A549 (cell line): ENCODE results near the gene GRXCR2. TPM values are rescaled to one million over a fixed set of nuclear protein-coding genes. Genes with fewer than 3 reads are reported as not detected.
"Not testable (repeated sequence)": the region's sequence is repeated elsewhere in the genome, so short reads cannot be mapped to it uniquely, and the experiment has no call there.

Experiments
- ATAC-seq, 2 experiments: fragments of 200-7000 bp in 1 of 2; fragments of >200 bp in 1 of 2; cut with Nextera tagmentation in 1 of 2; cut with Tn5 transposase in 1 of 2; 3 replicates each; pipeline versions ENCODE4 v1.8.0 to v1.9.1; 2018 to 2020; ENCODE audit warnings: mild to moderate bottlenecking in 1 of 2, moderate library complexity in 1 of 2
- CTCF ChIA-PET: fragments of 300-600 bp; sonication (Branson Sonifier 250); formaldehyde crosslinking; extraction: SDS; loops from one replicate; lab custom pipeline; 2021; ENCODE audit warnings: antibody characterized with exemption, inconsistent platforms; lab: Yijun Ruan, JAX
- POLR2A ChIA-PET: fragments of 350-600 bp; formaldehyde crosslinking; extraction: SDS; loops from one replicate; lab custom pipeline; 2021; ENCODE audit warnings: antibody characterized with exemption, inconsistent platforms; lab: Yijun Ruan, JAX
- DNase-seq, 2 experiments: peaks; one replicate each; pipeline versions ENCODE4 v3.0.0 to v3.0.0-alpha.2; 2011 to 2016; ENCODE audit warnings: low read depth in 1 of 2, low spot score in 1 of 2
- FAIRE-seq: peaks from 2 replicates; lab custom pipeline; 2011; peaks lifted over from hg19 to GRCh38; lab: Jason Lieb, UNC
- H3K27ac ChIP-seq, 2 experiments: fragments of >200 bp; sonication (Bioruptor Twin); formaldehyde crosslinking; 3 replicates each; pipeline ENCODE4 v1.5.1; 2016 to 2017
- H3K4me1 ChIP-seq: fragments of >200 bp; sonication (Bioruptor Twin); formaldehyde crosslinking; 3 replicates; pipeline ENCODE4 v1.6.1; 2016
- H3K4me2 ChIP-seq: fragments of >200 bp; sonication (Bioruptor Twin); formaldehyde crosslinking; 3 replicates; pipeline ENCODE4 v1.6.1; 2016
- H3K4me3 ChIP-seq: fragments of >200 bp; sonication (Bioruptor Twin); formaldehyde crosslinking; 3 replicates; pipeline ENCODE4 v1.5.1; 2016
- H3K9me3 ChIP-seq: fragments of >200 bp; sonication (Bioruptor Twin); formaldehyde crosslinking; 3 replicates; pipeline ENCODE4 v1.6.1; 2016
- BCL3 ChIP-seq: fragments of >200 bp; sonication (Bioruptor Twin); formaldehyde crosslinking; IDR thresholded peaks from 3 replicates; pipeline ENCODE4 v1.6.1; 2016
- CBX2 ChIP-seq: fragments of 200-600 bp; sonication (generic); IDR thresholded peaks from 2 replicates; pipeline ENCODE4 v1.6.1; 2016; ENCODE audit warnings: low read depth, mild to moderate bottlenecking, borderline replicate concordance
- E2F6 ChIP-seq: IDR thresholded peaks from 2 replicates; pipeline ENCODE4 v1.6.1; 2012; ENCODE audit warnings: low read depth, borderline replicate concordance
- ESRRA ChIP-seq: fragments of 150-350 bp; IDR thresholded peaks from 2 replicates; pipeline ENCODE4 v1.6.1; 2014; ENCODE audit warnings: mild to moderate bottlenecking, low read length, borderline replicate concordance
- FOSL2 ChIP-seq, 2 experiments: fragments of 450-650 bp in 1 of 2; fragments of >200 bp in 1 of 2; sonication (Bioruptor Twin) in 1 of 2; formaldehyde crosslinking; IDR thresholded peaks; 2 replicates each; pipeline versions ENCODE4 v1.5.0 to v1.6.1; 2016 to 2020; ENCODE audit warnings: mild to moderate bottlenecking in 1 of 2, moderate library complexity in 1 of 2
- FOXS1 ChIP-seq: fragments of 250-450 bp; sonication (Bioruptor Pico); IDR thresholded peaks from 2 replicates; pipeline ENCODE4 v1.5.0; 2020; ENCODE audit warnings: mild to moderate bottlenecking, moderate library complexity
- GATA3 ChIP-seq: IDR thresholded peaks from 2 replicates; pipeline ENCODE4 v1.6.1; 2012; ENCODE audit warnings: borderline replicate concordance
- HMGXB4 ChIP-seq: fragments of 250-450 bp; sonication (Bioruptor Pico); IDR thresholded peaks from 2 replicates; pipeline ENCODE4 v1.5.0; 2021; ENCODE audit warnings: mild to moderate bottlenecking, moderate library complexity, borderline replicate concordance
- HOXA7 ChIP-seq: fragments of 250-450 bp; sonication (Bioruptor Pico); IDR thresholded peaks from 2 replicates; pipeline ENCODE4 v1.5.0; 2020; ENCODE audit warnings: mild to moderate bottlenecking, moderate library complexity
- HOXB5 ChIP-seq: fragments of 250-450 bp; sonication (Bioruptor Pico); IDR thresholded peaks from 2 replicates; pipeline ENCODE4 v1.5.0; 2020; ENCODE audit warnings: mild to moderate bottlenecking, moderate library complexity
- JUN ChIP-seq, 2 experiments: fragments of >200 bp; sonication (Bioruptor Twin); formaldehyde crosslinking; IDR thresholded peaks; 2 replicates in 1 of 2; 3 replicates in 1 of 2; pipeline ENCODE4 v1.6.1; 2016 to 2017
- MAFK ChIP-seq: fragments of 450-650 bp; IDR thresholded peaks from 2 replicates; pipeline ENCODE4 v1.6.1; 2014; ENCODE audit not compliant: partially characterized antibody
- NR3C1 ChIP-seq: fragments of >200 bp; sonication (Bioruptor Twin); formaldehyde crosslinking; IDR thresholded peaks from 3 replicates; pipeline ENCODE4 v1.6.1; 2017
- RFX5 ChIP-seq: fragments of 450-650 bp; IDR thresholded peaks from 2 replicates; pipeline ENCODE4 v1.7.1; 2014; ENCODE audit warnings: antibody characterized with exemption, mild to moderate bottlenecking, moderate library complexity
- SMC3 ChIP-seq: fragments of >200 bp; sonication (Bioruptor Twin); formaldehyde crosslinking; IDR thresholded peaks from 3 replicates; pipeline ENCODE4 v1.6.1; 2018; ENCODE audit warnings: inconsistent platforms
- TFCP2L1 ChIP-seq: fragments of 250-450 bp; sonication (Bioruptor Pico); IDR thresholded peaks from 2 replicates; pipeline ENCODE4 v1.5.0; 2021; ENCODE audit warnings: mild to moderate bottlenecking
- TP53 ChIP-seq: fragments of 250-450 bp; sonication (Bioruptor Pico); IDR thresholded peaks from 2 replicates; pipeline ENCODE4 v1.5.0; 2021; ENCODE audit warnings: mild to moderate bottlenecking, moderate library complexity
- ZC3H11A ChIP-seq: fragments of 450-650 bp; IDR thresholded peaks from 2 replicates; pipeline ENCODE4 v1.6.1; 2014; ENCODE audit warnings: antibody characterized with exemption, mild to moderate bottlenecking
- ZFP36 ChIP-seq: fragments of 450-650 bp; IDR thresholded peaks from 2 replicates; pipeline ENCODE4 v1.6.1; 2014; ENCODE audit warnings: borderline replicate concordance; ENCODE audit not compliant: partially characterized antibody
- ZNF302 ChIP-seq: fragments of 250-450 bp; sonication (Bioruptor Pico); IDR thresholded peaks from 2 replicates; pipeline ENCODE4 v1.9.0; 2021; ENCODE audit warnings: inconsistent platforms, mild to moderate bottlenecking, moderate library complexity
- WGBS: methylation state at CpG from one replicate; pipeline ENCODE4 v1.1.6; 2017; ENCODE audit errors: missing lambda C conversion rate; 5-methylcytosine and 5-hydroxymethylcytosine counted together
- polyA plus RNA-seq, 4 experiments: library from polyadenylated mRNA; depleted of rRNA in 3 of 4; stranded (reverse); fragments of >200 nt; fragmentation: RNase III in 1 of 4; extraction: RNeasy Plus Mini Kit Qiagen cat#74134 plus additional on column Dnase treatment in 1 of 4; gene quantifications; 2 replicates in 3 of 4; 3 replicates in 1 of 4; pipeline ENCODE4 v1.2.3, GENCODE V29; 2011 to 2017

GRXCR2 gene
- polyA plus RNA-seq, 2 of the 4 experiments (the other 2 are of a cell fraction): 0.05 TPM; not detected in 1

GRCh38 chr5:145846081-145846480 is 26.7 kb downstream of the GRXCR2 start (continued):
- TF ChIP-seq HOXB5 (no peak), NR3C1 (no peak), SMC3 (no peak), E2F6 (no peak), JUN (IDR thresholded peaks at IDR 0.05) (no peak)

GRCh38 chr5:145841299-145841698 is 31.5 kb downstream of the GRXCR2 start:
- no peak for TF ChIP-seq HMGXB4 (CRISPR knock-in tag)
- TF ChIP-seq FOSL2 (IDR thresholded peaks at IDR 0.05): no peak
- TF ChIP-seq FOSL2 (CRISPR knock-in tag; IDR thresholded peaks at IDR 0.05): no peak
- no peak for TF ChIP-seq TP53 (CRISPR knock-in tag)
- no peak for TF ChIP-seq ZFP36
- Histone ChIP-seq H3K9me3 (no peaks in the 10 kb centered on the region), H3K4me3 (no peak overlapping the region), H3K27ac (no peak overlapping the region), H3K4me2 (no peak overlapping the region), H3K4me1 (no peaks in the 10 kb centered on the region)
- no peak for DNase-seq
- FAIRE-seq: no peak
- no peak for ATAC-seq
- CTCF ChIA-PET: interaction anchor here (1.0 to 1.5 kb wide), 3 partner anchors 46 to 208 kb away, joined by 4 read pairs; no protein-coding TSS in a partner anchor
- POLR2A ChIA-PET: no interaction called here

- H3K4me2 ChIP-seq: no peak overlapping the region
- FAIRE-seq: no peak
These were observed 32.2 kb downstream of the GRXCR2 start for GRCh38 chr5:145840458-145841132.

GRCh38 chr5:145838276-145838675 is 34.5 kb downstream of the GRXCR2 start:
- ATAC-seq (no peak), FAIRE-seq (no peak)
- CTCF ChIA-PET: interaction anchor here (0.7 to 1.7 kb wide), 3 partner anchors 11 to 17 kb away, joined by 3 read pairs; no protein-coding TSS in a partner anchor

More at GRCh38 chr5:145840458-145841132, 32.2 kb downstream of the GRXCR2 start:
- H3K9me3 ChIP-seq: no peaks in the 10 kb centered on the region
- ChIA-PET CTCF (interaction anchor here (1.5 to 2.3 kb wide), 2 partner anchors 15 to 47 kb away, joined by 4 to 7 read pairs; no protein-coding TSS in a partner anchor), POLR2A (no interaction called here)
- ATAC-seq: no peak
- no peak for DNase-seq
- WGBS: 74% methylated on average over 3 of the region's 3 CpGs
- no peak overlapping the region for H3K4me3 ChIP-seq
- H3K4me1 ChIP-seq: peaks cover 7% of the 10 kb centered on the region
- TF ChIP-seq RFX5 (no peak), ZNF302 (CRISPR knock-in tag) (no peak), HOXA7 (CRISPR knock-in tag) (no peak), HOXB5 (no peak), BCL3 (no peak), MAFK (no peak), ZC3H11A (no peak), CBX2 (no peak), ESRRA (no peak), TFCP2L1 (CRISPR knock-in tag) (no peak), GATA3 (no peak)
- H3K27ac ChIP-seq: no peak overlapping the region

GRCh38 chr5:145836241-145836640 is 36.6 kb downstream of the GRXCR2 start:
- FAIRE-seq, DNase-seq, H3K9me3 ChIP-seq, ATAC-seq: not testable (repeated sequence)
- peak overlapping the region; percentile 80 to 88; a peak in 5 of 6 replicates for H3K27ac ChIP-seq
- H3K4me2 ChIP-seq: peak overlapping the region; percentile 89
- peak overlapping the region; percentile 67; the same call in 1 of the 3 replicates for H3K4me3 ChIP-seq
- POLR2A ChIA-PET: interaction anchor here (0.7 kb wide), 1 partner anchor 52 kb away, joined by 3 read pairs; no protein-coding TSS in a partner anchor
- CTCF ChIA-PET: interaction anchor here (0.6 to 3.6 kb wide), 9 partner anchors 9 to 768 kb away, joined by 3 to 28 read pairs (median 5); no protein-coding TSS in a partner anchor
- 97% methylated on average over 13 of the region's 13 CpGs for WGBS
- peaks cover 15% of the 10 kb centered on the region for H3K4me1 ChIP-seq

More at GRCh38 chr5:145838276-145838675, 34.5 kb downstream of the GRXCR2 start:
- H3K4me1 ChIP-seq: peaks cover 14% of the 10 kb centered on the region
- no peak overlapping the region for H3K4me3 ChIP-seq
- no peak overlapping the region for H3K27ac ChIP-seq
- POLR2A ChIA-PET: no interaction called here
- no peak for DNase-seq
- 68% methylated on average over 6 of the region's 6 CpGs for WGBS
- no peaks in the 10 kb centered on the region for H3K9me3 ChIP-seq
- H3K4me2 ChIP-seq: no peak overlapping the region
- TF ChIP-seq TP53 (CRISPR knock-in tag) (no peak), FOXS1 (CRISPR knock-in tag) (no peak)
